HL-60/S4 treated with retinoic acid at 250 ng/mL for 4 days and 3 days (cell line): ENCODE measurements around the gene ATP8A2.

Experiments used
- in situ Hi-C: fragments of 300-500 bp; cut with MboI; formaldehyde crosslinking; loops from 2 replicates; pipeline ENCODE4 v1.7.0; 2022; ENCODE audit warnings: low sequenced_read_pairs

The ATP8A2 gene

DNA sequence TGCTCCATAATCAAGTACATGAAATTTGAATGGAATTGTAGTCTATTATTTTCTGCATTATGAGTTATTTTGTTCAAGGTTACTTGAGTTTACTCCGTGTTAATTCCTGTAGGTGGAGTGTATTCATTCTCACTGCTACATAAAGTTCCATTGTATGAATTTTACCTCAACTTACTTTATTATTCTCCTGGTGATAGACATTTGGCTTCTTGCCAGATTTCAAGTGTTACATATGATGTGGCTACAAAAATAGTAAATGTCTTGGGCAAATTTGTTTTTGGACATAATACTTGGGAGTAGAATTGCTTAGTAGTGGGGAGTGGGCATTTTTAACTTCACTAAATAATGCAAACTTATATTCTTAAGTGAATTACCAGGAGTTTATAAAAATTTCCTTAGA, 351.1 kb downstream of the ATP8A2 start:
- in situ Hi-C loops = no loop called here

DNA sequence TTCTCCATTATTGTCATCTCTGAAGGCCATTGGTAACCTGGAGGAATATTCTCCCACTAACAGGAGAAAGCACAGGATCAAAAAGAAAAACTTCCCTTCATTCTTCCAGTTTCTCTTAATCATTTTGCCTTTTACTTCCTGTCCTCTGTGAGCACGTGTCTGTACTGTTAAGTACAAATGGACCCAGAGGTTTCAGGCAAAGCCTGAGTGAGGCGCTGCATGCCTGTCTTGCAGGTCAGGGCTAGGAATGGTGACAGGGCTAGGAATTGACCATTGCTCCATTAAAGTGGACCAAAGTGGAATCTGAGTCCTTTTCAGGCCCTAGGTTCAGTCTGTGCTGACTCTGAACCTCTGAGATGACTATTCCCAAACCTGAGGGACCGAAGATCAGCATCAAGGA, 353.3 kb downstream of the ATP8A2 start:
- in situ Hi-C loops = no loop called here

DNA sequence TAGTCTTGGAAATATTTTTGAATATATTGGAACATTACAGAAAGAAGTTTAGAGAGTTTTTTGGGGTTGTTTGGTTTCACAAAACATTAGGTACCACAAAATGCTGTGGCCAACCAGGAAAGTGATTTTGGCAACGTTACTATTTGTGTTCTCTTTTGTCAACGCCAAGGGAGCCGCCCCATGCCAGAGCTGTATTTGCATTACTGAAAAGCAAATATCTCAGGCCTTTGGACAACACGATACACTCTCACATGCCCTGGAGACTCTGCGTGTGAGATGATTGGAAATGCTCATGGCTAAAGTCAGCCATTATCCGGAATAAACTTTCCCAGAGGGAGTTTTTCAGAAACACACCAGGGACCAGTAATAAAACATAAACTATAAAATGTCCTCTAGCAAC, 355.5 kb downstream of the ATP8A2 start:
- in situ Hi-C loops = no loop called here

DNA sequence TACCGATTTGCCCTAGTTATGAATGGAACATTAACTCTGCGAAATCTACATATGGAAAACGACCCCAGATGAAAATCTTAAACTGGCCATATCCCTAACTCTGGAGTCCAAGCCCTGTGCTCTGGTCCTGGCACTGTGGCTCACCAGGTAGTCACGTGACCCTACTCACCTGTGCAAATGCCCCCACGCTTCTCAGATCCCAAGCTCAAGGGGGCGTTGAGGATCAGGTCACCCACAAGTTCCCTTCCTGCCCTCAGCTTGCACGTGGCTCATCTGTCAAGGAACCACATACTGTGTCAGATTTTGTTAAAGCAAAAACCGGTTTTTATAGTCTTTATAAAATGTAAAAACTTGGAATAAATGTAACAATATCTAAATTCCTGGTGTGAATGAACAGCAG, 356.0 kb downstream of the ATP8A2 start:
- in situ Hi-C loops = no loop called here

DNA sequence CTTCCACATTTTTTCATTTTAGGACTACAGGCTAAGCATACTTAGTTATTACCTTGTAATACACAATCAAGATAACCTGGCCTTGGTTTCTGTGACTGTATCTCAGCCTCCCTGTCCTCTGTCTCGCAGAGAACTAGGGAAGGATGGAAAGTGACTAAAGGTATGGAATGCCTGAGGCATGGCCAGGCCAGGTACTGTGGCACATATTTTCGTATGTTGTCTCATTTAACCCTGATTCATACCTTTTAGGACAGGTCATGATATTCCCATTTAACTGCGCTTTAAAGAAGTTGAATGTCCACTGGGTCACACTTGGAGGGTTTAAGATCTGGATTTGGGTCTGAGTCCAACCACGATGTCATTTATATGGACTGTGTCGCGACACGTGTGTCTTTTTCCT, 357.4 kb downstream of the ATP8A2 start:
- in situ Hi-C loops = no loop called here

DNA sequence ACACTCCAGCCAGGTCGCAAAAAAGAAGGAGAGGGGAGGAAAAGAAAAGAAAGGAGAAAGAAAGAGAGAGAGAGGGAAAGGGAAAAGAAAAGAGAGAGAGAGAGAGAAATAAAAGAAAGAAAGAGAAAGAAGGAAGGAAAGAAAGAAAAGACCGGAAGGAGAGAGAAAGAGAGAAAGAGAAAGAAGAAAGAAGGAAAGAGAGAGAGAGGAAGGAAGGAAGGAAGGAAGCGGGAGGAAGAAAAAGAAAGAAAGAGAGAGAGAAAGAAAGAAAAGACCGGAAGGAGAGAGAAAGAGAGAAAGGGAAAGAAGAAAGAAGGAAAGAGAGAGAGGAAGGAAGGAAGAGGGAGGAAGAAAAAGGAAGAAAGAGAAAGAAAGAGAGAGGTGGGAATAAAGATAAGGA, 359.3 kb downstream of the ATP8A2 start:
- in situ Hi-C loops = no loop called here

DNA sequence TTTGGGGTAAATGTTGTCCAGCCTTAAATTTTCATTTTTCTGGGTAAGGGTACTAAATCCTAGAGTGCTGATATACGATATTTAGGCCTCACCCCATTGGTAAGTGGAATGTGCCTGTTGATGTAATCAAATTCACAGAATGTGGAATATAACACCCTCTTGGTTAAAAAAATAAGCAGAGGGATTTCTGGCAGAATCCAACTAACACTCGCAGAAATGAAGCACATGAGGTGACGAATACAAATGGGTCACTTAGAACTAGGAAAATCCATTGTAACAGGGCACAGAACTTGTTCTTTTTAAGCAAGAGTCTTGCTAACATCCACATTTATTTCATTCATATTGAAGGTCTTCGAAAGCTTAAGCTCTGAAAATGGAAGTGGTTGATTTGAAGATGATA, 359.8 kb downstream of the ATP8A2 start:
- in situ Hi-C loops = no loop called here

DNA sequence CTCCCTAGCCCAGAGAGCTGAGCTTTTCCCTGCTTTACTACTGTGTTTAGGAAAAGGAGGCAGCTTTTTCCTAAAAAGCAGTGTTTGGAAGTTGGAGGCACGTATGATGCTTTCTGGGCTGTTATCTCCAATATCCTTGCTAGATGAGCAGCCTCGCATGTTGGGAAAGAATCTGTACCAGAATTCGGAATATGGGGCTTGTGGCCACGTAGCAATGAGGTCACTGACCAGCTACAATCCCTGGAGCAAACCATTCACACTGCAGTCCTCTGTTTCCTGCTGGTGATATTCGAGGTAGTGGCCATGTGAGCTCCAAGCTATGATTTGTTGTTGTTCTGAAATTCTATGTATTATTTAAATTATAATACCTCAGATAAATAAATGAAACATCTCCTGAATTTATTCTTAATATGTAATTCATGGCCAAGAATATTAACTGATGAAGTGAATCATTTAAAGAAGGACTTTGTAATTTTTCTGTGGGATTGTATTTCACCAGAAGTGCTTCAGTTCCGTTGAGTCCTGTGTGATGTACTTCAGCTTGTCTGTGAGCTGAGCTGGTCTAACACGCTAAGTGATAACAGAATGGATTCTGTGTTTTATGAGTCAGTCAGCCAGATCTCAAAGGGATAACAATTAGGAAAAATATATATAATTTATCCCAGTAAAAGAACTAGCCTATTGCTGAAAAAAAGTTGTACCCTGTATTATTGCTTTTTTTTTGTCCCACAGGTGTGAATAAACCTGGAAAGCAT, 360.5 kb downstream of the ATP8A2 start:
- in situ Hi-C loops = no loop called here

DNA sequence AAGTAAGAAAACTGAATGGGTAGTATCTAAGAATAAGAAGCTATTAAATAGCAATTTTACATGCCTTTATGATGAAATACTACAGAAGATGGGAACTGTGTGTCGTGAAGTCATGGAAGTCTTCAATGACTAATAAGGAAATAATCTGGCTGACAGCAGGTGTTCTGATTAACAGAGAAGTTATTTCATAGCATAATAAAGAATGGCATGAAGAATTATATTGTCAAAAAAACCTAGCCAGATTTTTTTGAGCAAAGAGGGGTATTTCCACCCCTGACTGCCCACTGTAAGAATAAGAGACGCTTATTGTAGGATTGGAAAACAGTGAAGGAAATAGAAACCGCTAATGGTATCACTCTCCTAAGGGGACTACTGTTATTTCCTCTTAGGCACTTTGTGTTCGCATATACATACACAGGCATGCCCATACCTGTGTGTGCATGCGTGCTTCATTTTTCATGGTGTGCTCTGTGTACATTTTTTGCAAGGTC, 361.3 kb downstream of the ATP8A2 start:
- in situ Hi-C loops = no loop called here

DNA sequence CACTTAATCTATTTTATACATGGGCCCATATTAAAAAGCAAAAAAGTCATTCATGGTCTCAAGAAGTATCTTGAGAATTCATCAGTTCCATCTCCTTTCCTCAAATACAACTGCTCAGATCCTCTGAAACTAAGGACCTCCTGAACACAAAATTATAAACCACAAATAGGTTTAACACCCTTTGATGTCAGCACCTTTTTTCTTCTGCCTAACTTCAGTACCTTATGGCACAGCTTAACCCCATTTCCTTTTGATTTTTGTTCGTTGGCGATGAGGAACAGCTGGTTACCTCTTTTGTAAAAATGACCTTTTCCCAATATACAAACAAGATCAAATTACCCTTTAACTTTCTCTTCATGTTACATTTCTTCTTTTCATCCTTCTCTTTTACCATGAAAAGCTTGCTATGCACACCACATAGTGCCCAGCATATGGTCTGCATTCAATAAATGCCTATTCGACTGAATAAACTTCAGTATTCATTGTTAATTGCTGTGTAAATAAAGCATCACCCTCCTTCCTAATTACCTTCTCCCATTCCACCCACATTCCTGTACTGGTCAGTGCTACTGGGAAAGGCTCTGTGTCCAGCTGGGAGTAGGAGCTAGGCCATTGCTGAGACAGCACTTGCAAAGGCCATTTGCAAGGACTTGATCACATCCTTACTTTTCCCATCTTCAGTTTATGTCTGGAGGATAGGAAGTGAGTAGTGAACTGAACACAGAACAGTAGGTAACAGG, 362.1 kb downstream of the ATP8A2 start:
- in situ Hi-C loops = no loop called here

DNA sequence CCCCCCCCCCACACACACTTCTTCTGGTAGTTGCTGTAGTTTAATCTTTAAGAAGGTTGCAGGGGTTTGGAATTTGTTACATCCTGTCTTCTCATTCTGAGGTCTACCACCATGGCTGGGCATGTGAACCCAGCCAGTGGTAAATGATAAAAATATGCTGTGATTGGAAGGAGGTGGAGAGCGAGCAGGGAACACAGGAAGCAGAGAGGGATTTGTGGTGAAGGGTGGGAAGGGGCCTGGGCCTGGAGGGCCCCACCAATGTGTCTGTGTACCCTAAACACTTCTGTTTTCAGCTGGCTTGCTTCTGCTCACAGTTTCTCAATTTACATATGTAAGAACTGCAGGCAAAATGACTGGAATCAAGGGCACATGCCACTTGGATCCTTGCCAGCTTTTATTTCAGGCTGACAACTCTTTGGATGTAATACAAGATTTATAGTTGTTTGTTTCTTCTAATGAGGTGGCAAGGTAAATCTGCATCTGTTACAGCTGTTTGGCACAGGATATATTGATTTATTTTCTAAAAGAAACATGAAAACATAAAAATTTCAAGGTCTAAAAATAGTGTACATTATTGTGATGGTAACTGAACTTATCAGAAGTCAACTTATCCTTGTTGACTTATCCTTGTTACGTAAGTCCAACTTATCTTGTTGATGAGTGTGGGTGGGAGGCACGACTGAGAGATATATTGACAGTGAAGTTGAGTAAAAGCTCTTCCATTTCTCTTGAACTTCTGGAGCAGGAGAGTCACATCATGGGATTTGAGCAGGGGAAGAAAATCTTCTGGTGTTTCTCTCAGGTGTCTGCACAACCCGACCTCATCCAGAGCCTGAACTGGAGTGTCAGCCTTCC, 366.8 kb downstream of the ATP8A2 start:
- in situ Hi-C loops = no loop called here

DNA sequence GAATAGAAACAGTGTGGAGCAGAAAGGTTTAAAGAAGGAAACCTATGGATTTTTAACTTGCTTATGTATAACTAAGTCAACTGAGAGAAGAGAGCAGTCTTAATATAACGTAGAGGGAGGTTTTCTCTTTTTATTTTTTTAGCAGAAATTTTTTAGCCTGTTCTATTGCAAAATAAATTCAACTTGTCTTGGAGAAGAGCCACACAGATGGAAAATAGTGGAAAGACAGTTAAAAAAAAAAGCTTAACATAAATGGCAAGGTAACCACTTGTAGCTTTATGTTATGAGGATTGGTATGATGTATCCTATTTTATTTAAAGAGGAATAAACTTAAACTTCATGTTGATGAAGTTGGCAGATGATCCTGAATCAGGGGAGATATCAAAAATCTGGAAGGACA, 367.6 kb downstream of the ATP8A2 start:
- in situ Hi-C loops = no loop called here

DNA sequence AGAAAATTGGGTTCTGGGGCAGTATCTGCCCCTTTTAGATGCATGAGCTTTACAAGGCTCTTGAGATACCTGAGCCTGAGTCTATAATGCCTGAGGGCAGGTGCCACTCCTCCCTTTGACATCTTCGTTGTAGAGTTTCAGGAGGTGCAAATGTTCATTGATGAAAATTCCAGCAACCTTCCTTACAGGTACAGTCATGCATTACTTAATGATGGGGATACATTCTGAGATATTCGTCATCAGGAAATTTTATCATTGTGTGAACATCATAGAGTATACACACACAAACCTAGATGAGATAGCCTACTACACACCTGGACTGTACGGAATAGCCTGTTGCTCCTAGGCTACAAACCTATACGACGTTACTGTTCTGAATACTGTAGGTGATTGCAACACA, 370.0 kb downstream of the ATP8A2 start:
- in situ Hi-C loops = no loop called here

DNA sequence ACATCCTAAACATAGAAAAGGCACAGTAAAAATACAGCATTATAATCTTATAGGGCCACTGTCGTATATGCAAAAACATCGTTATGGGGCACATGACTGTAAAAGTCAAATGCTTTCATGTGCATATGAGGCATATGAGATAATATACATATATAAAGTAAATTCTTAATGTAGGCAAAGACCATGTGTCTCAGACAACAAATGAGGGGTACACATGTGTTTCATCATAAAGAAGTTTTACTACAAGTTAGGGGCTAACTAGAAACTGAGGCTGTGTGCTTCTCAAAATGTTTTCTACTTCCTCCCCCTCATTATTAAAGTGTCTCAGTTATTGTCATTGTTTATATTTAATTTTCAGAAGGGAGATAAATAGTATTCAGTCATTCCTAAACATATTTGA, 370.4 kb downstream of the ATP8A2 start:
- in situ Hi-C loops = no loop called here

DNA sequence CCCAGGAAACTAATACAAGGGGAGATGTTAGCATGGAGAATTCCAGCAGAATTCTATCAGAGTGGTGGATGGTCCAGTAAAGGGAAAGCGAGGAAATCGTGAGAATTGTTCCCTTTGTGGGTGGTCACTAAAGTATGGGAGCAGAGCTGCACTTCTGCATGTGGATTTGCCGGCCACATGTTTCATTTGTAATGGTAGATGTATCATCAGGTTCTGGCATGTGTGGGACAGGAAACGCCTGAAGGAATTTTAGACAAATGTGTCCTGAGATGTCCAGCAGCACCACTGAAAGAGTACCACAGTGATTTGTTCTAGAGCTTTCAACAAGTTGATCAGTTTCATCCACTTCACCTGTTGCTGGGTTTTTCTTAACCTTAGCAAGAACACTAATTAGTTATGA, 371.6 kb downstream of the ATP8A2 start:
- in situ Hi-C loops = no loop called here

DNA sequence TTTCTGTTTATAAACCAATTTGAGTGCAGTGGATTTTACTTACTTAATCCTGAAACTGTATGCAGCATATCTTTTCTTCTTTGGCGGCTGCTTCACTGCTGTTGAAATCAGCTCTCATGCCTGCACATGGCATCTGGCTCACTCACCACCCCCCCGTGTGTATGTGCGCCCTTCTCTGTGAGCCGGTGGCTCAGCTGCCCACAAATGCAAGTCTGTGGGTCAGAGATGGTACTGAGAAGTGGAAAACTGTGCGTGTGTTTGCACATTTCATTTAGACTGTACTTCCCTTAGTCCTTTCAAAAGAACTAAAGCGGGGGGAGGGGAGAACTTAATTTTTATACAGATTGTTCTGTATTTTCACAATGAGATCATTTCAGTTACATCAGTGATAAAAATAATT, 372.4 kb downstream of the ATP8A2 start:
- in situ Hi-C loops = no loop called here

DNA sequence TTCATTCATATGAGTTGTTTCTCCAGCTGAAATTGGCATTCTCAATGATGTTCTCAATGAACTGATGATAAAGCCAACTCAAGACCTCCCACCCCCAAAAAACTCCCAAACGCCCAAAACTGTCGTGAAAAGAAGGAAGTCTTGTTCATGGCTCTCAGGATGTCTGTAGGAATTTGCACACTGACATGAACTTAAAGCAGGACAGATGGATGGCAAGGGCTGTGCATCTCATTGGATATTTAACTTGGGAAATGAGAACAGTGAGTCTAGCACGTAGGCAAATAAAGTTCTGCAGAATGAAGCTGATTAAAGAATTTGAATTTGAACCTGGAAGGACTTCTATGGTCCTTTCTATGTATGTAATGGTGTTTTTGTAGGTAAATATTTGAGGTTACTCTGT, 374.4 kb downstream of the ATP8A2 start:
- in situ Hi-C loops = no loop called here

DNA sequence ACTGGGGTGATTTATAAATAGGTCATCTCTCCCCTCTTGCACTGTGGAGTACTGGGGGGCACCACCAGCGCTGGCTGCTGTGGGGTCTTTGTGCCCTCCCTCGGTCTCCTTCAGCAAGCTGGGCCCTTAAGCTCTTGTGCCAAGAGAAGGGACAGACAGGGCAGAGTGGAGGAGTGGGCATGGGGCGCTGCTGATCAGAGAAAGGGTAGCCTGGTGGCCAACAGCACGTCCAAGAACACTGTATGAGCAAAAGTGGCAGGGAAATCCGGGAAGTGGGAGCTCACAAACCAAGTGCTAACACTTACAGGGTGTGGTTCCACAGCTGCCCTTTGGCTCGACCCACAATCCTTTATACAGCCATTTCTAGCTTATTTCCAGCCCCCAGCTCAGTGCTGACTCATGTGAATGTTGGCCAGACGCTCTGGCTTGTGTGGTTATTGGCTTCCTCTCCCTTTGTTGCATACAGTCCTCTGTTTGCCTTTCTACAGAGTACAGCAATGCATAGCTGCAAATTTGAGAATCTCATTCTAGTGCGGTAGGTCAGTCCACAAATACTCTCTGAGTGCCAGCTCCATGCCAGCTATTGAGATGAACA, 381.3 kb downstream of the ATP8A2 start:
- in situ Hi-C loops = no loop called here

DNA sequence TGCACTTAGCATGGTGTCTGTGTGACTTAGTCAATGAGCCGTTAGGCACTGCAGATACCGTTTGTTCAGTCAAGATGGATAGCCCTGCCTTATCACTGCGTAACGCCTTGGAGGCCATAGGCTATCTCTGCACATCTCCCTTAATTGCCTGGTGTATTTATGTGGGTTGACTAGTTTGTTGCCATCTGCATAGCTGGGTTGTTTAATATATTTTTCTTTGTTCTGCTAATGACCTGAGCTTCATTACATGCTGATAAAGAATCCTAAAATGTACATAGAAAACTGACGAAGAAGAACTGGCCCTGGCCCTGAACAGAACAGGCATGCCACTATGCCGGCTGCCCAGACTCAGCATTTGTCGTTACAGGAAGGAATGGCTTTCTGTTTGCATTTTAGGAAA, 382.2 kb downstream of the ATP8A2 start:
- in situ Hi-C loops = no loop called here

DNA sequence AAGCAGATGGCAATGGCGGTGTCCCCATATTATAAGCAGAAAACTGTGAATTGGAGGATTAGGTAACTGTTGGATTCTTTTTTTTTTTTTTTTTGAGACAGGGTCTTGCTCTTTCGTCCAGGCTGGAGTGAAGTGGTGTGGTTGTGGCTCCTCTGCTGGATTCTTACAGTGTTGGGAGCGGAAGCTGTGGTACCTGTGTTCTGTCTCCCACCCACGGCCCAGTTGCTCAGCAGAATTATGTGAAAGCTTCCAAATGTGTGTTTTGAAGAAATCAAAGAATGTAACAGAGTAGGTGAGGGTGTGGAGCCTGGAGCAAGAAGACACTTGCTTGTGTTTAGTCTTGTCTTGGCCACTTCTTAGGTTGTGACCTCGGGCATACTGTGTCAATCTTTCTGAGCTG, 384.5 kb downstream of the ATP8A2 start:
- in situ Hi-C loops = no loop called here

DNA sequence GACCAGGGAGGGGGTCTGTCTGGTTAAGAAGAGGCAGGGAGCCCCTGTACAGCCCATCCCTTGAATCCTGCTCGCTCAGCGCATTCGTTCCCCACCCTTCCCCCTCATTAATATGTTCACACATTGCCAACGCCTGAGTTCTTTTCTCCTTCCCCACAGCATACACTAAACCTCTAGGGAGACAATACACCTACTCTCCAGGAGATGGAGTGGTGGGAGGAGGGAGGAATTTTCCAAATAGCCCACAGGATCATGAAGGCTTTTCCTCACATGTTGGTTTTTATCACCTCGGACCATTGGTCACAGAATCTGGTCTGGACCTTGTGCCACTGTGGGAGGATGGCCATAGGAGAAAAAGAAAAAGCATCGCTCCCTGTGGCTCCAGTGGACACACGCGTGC, 385.1 kb downstream of the ATP8A2 start:
- in situ Hi-C loops = no loop called here
